Activated CD8-positive, alpha-beta memory T cell treated with anti-CD3 and anti-CD28 coated beads, Interleukin-2, amount 50 U/mL, for 1 hour (primary cell): ENCODE results near the gene HIPK1.
"Not testable (repeated sequence)": the region's sequence is repeated elsewhere in the genome, so short reads cannot be mapped to it uniquely, and the experiment has no call there.

Source experiments
- DNase-seq: peaks from one replicate; pipeline ENCODE4 v3.0.0-alpha.2; 2020; ENCODE audit errors: extremely low read depth

HIPK1 gene

DNA sequence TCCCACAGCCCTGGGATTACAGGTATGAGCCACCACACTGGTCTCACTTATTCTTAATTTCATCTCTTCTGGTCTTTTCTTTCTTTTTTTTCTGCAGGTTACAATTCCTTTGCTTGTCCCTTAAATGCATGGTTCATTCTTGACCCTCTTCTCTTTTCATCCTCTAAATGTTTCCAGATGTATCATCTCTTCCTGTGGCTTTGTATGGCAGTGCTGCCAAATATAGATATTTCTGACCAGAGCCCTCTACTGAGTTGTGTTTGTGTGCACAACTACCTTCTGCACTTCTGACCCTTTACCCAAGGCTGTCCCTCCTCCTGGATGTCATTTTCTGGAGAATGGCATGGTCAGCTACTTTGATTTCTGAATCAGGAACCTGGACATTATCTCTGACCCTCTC lies 82.7 kb downstream of the HIPK1 start:
- no peak for DNase-seq

DNA sequence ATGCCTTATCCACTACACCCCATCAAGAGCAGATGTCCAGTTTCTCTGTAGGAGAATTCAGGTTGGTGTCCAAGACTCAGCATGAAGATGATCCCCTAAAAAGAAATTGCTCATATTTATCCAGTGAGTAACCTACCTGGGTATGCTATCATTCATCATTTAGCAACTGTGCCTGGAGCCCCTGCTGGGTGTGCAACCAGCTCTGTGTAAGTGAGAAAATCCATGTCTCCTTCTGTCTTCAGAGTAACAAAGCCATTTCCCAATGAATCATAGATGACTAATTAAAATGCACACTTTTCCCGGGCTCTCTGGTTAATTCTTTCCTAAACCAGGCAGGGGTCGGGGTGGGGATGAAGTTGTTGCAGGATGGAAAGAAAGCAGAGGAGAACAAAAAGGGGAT lies 86.0 kb downstream of the HIPK1 start:
- DNase-seq, result no peak

DNA sequence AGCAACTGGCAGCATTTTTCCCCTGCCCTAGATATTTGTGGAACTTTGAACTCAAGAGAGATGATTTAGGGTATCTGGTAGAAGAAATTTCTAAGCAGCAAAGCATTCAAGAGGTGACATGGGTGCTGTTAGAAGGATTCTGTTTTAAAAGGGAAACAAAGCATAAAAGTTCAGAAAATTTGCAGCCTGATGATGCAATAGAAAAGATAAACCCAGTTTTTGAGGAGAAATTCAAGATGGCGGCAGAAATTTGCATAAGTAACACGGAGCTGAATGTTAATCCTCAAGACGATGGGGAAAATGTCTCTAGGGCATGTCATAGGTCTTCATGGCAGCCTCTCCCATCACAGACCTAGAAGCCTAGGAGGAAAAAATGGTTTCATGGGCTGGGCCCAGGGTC lies 90.6 kb downstream of the HIPK1 start:
- DNase-seq, result not testable (repeated sequence)

DNA sequence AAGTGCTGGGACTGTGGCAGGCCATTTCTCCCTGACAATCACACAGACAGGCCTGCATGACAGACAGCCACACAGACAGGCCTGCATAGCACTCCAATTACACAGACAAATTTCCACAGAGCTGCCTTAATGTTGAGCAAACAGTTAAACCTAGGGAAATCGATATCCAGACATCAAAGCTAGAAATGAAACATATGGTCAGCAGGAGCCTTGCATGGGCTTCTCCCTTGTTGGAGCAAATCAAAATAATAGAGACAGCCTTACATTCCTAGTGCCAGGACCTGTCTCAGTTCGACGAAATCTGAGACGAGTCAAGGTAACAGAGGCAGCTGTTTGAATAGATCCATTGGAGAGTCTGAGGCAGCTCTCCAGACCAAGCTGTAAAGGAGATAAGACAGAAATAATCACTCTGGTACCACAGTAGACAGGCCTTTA lies 92.6 kb downstream of the HIPK1 start:
- DNase-seq, result no peak

DNA sequence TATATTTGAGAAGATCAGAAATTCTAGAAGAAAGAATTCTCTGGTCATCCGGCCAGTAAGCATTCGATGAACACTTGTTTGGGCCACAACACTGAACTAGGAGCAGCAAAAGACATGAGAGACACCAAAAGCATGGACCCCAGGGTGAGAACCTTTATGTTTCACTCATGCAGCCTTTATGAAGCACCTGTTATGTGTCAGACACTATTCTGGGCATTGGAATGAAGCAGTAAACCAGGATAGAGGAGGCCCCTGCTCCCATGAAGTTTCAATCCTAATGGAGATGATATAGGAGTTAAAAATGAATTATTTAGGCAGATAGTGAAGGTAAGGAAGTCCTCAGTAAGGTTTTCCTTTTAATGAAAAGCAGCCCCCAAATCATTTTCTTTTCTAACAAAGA lies 93.8 kb downstream of the HIPK1 start:
- no peak for DNase-seq

DNA sequence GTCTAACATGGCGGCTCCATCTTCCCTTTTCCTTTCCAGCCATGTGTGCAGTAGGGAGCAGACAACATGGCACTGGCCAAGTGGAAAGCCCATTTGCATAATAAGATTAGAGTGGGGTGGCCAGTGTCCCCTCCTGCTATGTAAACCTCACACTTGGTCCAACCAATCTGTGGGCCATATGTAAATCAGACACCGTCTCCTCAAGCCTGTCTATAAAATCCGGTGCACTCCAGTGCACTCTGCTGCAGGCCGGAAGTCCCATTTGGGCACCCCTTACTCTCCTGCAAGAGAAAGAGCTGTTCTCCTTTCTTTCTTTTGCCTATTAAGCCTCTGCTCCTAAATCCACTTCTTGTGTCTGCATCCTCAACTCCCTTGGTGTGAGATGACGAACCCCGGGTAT lies 94.3 kb downstream of the HIPK1 start:
- no peak for DNase-seq

DNA sequence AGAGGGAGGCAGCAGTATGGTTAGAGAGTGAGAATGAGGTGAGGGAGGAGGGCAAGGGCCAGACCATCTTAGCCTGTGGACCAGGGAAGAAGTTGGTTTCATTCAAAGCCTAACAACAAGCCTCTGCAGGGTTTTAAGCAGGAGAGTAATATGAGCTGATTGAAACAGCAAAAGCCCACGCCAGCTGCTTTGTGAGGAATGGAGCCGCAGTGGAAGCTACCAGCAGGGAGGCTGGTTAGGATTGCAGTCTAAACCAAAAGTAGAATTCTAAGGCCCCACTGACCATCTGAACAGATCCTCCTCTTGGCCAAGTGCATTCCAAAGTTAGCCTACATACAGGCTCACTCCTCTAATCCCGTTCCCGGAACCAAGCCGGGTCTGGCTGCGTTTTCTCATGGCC lies 94.9 kb downstream of the HIPK1 start:
- DNase-seq, result no peak

DNA sequence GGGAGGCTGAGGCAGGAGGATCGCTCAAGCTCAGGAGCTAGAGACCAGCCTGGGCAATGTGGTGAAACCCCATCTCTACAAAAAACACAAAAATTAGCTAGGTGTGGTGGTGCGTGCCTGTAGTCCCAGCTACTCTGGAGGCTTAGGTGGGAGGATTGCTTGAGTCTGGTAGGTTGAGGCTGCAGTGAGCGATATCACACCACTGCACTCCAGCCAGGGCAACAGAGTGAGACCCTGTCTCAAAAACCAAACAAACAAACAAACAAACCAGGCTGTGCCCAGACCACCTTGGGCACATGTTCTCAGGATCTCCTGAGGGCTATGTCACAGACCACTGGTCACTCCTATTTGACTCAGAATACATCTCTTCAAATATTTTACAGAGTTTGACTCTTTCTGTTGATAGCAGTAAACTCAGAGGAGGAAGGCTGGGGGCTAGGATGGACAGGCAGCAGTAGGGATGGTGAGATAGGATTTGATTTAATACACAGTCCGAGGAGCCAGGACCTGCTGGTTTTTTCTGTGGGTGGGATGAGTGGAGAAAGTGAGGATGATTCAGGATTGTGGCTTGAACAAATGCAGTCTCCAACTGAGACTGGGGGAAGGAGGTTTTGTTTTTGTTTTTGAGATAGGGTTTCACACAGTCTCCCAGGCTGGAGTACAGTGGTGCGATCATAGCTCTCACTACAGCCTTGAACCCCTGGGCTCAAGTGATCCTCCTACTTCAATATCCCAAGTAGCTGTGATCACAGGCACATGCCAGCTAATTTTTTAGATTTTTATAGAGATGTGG lies 96.7 kb downstream of the HIPK1 start:
- DNase-seq, result no peak

DNA sequence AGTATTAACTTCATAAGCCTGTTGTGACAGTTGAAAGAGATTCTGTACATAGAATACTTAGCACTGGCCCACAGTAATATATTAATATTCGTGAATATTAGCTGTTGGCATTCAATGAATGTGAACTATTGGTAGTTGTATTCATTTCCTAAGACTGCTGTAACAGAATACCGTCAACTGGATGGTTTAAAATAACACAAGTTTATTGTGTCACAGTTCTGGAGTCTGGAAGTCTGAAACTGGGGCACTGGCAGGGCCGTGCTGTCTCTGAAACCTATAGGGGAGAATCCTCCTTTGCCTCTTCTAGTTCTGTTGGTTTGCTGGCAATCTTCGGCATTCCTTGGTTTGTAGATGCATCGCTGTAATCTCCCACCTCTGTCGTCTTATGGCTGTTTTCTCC lies 97.7 kb downstream of the HIPK1 start:
- DNase-seq, result no peak
